CD14-positive monocyte (primary cell): Measurements from ENCODE around the gene PSD. TPM values are rescaled to one million over a fixed set of nuclear protein-coding genes. Genes with fewer than 3 reads are reported as not detected.

Experiments used
- DNase-seq, 3 donors: peaks; one replicate each; pipeline ENCODE4 v3.0.0-alpha.2; 2011 to 2022
- H2AFZ ChIP-seq: 2 replicates; pipeline ENCODE4 v1.6.0; 2012; ENCODE audit warnings: mild to moderate bottlenecking, low read depth, low read length, inconsistent platforms; ENCODE audit not compliant: insufficient read depth, poor library complexity, severe bottlenecking
- H3K27ac ChIP-seq, 2 donors: 1 replicate in 1 of 2; 2 replicates in 1 of 2; pipeline ENCODE4 v1.5.1; 2012 to 2013; ENCODE audit warnings: low read length in 2 of 2, control low read depth in 1 of 2, inconsistent platforms in 1 of 2, low read depth in 1 of 2, mild to moderate bottlenecking in 1 of 2
- H3K27me3 ChIP-seq, 2 donors: one replicate each; pipeline versions ENCODE4 v1.6.0 to v1.6.1; 2011 to 2013; ENCODE audit warnings: low read length in 2 of 2; ENCODE audit not compliant: control insufficient read depth in 2 of 2, insufficient read depth in 2 of 2
- H3K36me3 ChIP-seq, 2 donors: replicated peaks in 1 of 2; 1 replicate in 1 of 2; 2 replicates in 1 of 2; pipeline versions ENCODE4 v1.5.1 to v1.6.1; 2012 to 2013; ENCODE audit warnings: low read length in 2 of 2, control low read depth in 1 of 2, inconsistent platforms in 1 of 2, mild to moderate bottlenecking in 1 of 2; ENCODE audit not compliant: insufficient read depth in 2 of 2, control insufficient read depth in 1 of 2
- H3K4me1 ChIP-seq, 2 donors: 1 replicate in 1 of 2; 2 replicates in 1 of 2; pipeline versions ENCODE4 v1.5.1 to v1.6.1; 2012 to 2013; ENCODE audit warnings: low read length in 2 of 2, control low read depth in 1 of 2, inconsistent platforms in 1 of 2, mild to moderate bottlenecking in 1 of 2, moderate library complexity in 1 of 2; ENCODE audit not compliant: insufficient read depth in 2 of 2, control insufficient read depth in 1 of 2
- H3K4me2 ChIP-seq: replicated peaks from 2 replicates; pipeline ENCODE3; 2012; ENCODE audit warnings: low read length, moderate library complexity, mild to moderate bottlenecking; ENCODE audit not compliant: poor library complexity, severe bottlenecking; ENCODE audit errors: extremely low read depth
- H3K4me3 ChIP-seq, 3 experiments: fragments of 200-600 bp in 1 of 3; sonication (generic) in 1 of 3; replicated peaks in 1 of 3; 1 replicate in 2 of 3; 2 replicates in 1 of 3; pipeline ENCODE4 v1.5.1; 2011 to 2013; ENCODE audit warnings: low read length in 3 of 3, mild to moderate bottlenecking in 3 of 3, control low read depth in 2 of 3, low read depth in 2 of 3, inconsistent platforms in 1 of 3, moderate library complexity in 1 of 3
- H3K79me2 ChIP-seq: 2 replicates; pipeline ENCODE4 v1.6.0; 2012; ENCODE audit warnings: mild to moderate bottlenecking, control low read depth, inconsistent platforms, low read length, moderate library complexity; ENCODE audit not compliant: insufficient read depth
- H3K9ac ChIP-seq: 2 replicates; pipeline ENCODE4 v1.6.0; 2017; ENCODE audit warnings: low read length, mild to moderate bottlenecking; ENCODE audit not compliant: insufficient read depth, poor library complexity, severe bottlenecking
- H3K9me3 ChIP-seq, 2 donors: replicated peaks in 1 of 2; 1 replicate in 1 of 2; 2 replicates in 1 of 2; pipeline versions ENCODE4 v1.5.1 to v1.6.1; 2012 to 2013; ENCODE audit warnings: low read length in 2 of 2, control low read depth in 1 of 2; ENCODE audit not compliant: control insufficient read depth in 1 of 2, insufficient read depth in 1 of 2
- H4K20me1 ChIP-seq: 2 replicates; pipeline ENCODE4 v1.6.0; 2012; ENCODE audit warnings: mild to moderate bottlenecking, low read length, control low read depth, moderate library complexity; ENCODE audit not compliant: insufficient read depth
- H3K27ac Mint-ChIP-seq, 7 donors: one replicate each; pipeline ENCODE4 v1.8.0; 2020; ENCODE audit warnings: mild to moderate bottlenecking in 7 of 7, mixed read lengths in 7 of 7, moderate library complexity in 6 of 7, inconsistent platforms in 2 of 7
- H3K27me3 Mint-ChIP-seq, 3 donors: one replicate each; pipeline ENCODE4 v1.8.0; 2021 to 2022; ENCODE audit warnings: low read depth in 3 of 3, mild to moderate bottlenecking in 3 of 3, mixed read lengths in 3 of 3, moderate library complexity in 3 of 3, inconsistent platforms in 1 of 3
- H3K36me3 Mint-ChIP-seq, 2 donors: one replicate each; pipeline ENCODE4 v1.8.0; 2020; ENCODE audit warnings: mixed read lengths in 2 of 2, inconsistent platforms in 1 of 2, mild to moderate bottlenecking in 1 of 2
- H3K4me1 Mint-ChIP-seq: one replicate; pipeline ENCODE4 v1.8.0; 2020; ENCODE audit warnings: mild to moderate bottlenecking, mixed read lengths
- H3K4me3 Mint-ChIP-seq, 2 donors: one replicate each; pipeline ENCODE4 v1.8.0; 2020; ENCODE audit warnings: mild to moderate bottlenecking in 2 of 2, mixed read lengths in 2 of 2, moderate library complexity in 1 of 2
- H3K9me3 Mint-ChIP-seq, 7 donors: one replicate each; pipeline ENCODE4 v1.8.0; 2020 to 2022; ENCODE audit warnings: mixed read lengths in 7 of 7, mild to moderate bottlenecking in 6 of 7, moderate library complexity in 6 of 7, inconsistent platforms in 2 of 7
- CTCF ChIP-seq: fragments of 200-600 bp; IDR thresholded peaks from one replicate; pipeline ENCODE4 v1.8.0; 2022; ENCODE audit warnings: antibody characterized with exemption, mild to moderate bottlenecking
- WGBS: methylation state at CpG from one replicate; pipeline ENCODE4 v1.1.5; 2013; ENCODE audit warnings: missing lambda C conversion rate; ENCODE audit not compliant: insufficient coverage; 5-methylcytosine and 5-hydroxymethylcytosine counted together
- intact Hi-C, 2 donors: fragments of 100-400 bp; cut with micrococcal nuclease; formaldehyde crosslinking; loops; one replicate each; pipeline versions ENCODE4 v1.15.0 to v1.15.1; 2023
- polyA plus RNA-seq, 3 donors: library from polyadenylated mRNA; depleted of rRNA in 1 of 3; unstranded in 2 of 3; stranded (reverse) in 1 of 3; fragments of 300-500 nt in 2 of 3; fragments of >200 nt in 1 of 3; fragmentation: Illumina TruSeq in 2 of 3; gene quantifications; 1 replicate in 2 of 3; 2 replicates in 1 of 3; pipeline ENCODE4 v1.2.3, GENCODE V29; 2012 to 2021

Gene PSD
- polyA plus RNA-seq, 3 donors: 0.27 to 1.5 (median 1.1) TPM

GRCh38 chr10:102404361-102405107 is 14.1 kb downstream of the PSD start:
- intact Hi-C loops: no loop called here
- H3K36me3 Mint-ChIP-seq: peaks cover 35% of the 10 kb centered on the region in 2 donors
- H3K4me2 ChIP-seq: no peak overlapping the region
- no peaks in the 10 kb centered on the region for H3K79me2 ChIP-seq
- H3K4me1 Mint-ChIP-seq: peaks cover 13% of the 10 kb centered on the region
- 95% methylated on average over 15 of the region's 17 CpGs for WGBS
- no peak overlapping the region for H3K27ac ChIP-seq
- DNase-seq: peak in 1 of 3 donors; percentile 8
- H2AFZ ChIP-seq: no peak overlapping the region
- peaks cover 5 to 16% of the 10 kb centered on the region in 2 donors for H3K4me1 ChIP-seq
- TF ChIP-seq CTCF: peak; percentile 5
- H3K27ac Mint-ChIP-seq: peak overlapping the region in 1 of 7 donors; percentile 55
- no peak overlapping the region for H3K4me3 ChIP-seq
- H3K9ac ChIP-seq: no peak overlapping the region
- H3K36me3 ChIP-seq: peaks cover 28 to 30% of the 10 kb centered on the region in 2 donors
- peaks cover 0 to 17% of the 10 kb centered on the region in 2 donors for H3K9me3 ChIP-seq
- H3K27me3 ChIP-seq: peaks cover 20% of the 10 kb centered on the region in 2 donors
- H3K27me3 Mint-ChIP-seq: peaks cover 26 to 38% (median 34%) of the 10 kb centered on the region in 3 donors
- peaks cover 0 to 9% (median under 1%) of the 10 kb centered on the region in 7 donors for H3K9me3 Mint-ChIP-seq
- H4K20me1 ChIP-seq: peaks cover 53% of the 10 kb centered on the region
- no peak overlapping the region for H3K4me3 Mint-ChIP-seq

- no peak overlapping the region for H3K4me3 Mint-ChIP-seq
- no peak overlapping the region for H3K4me2 ChIP-seq
- intact Hi-C loops: no loop called here
- H3K27me3 ChIP-seq: peaks cover 9 to 10% of the 10 kb centered on the region in 2 donors
- peaks cover 33 to 36% of the 10 kb centered on the region in 2 donors for H3K36me3 ChIP-seq
- H3K4me1 Mint-ChIP-seq: peaks cover 16% of the 10 kb centered on the region
- peaks cover 0 to 6% of the 10 kb centered on the region in 2 donors for H3K9me3 ChIP-seq
- H3K9me3 Mint-ChIP-seq: peaks cover 0 to 4% (median 0%) of the 10 kb centered on the region in 7 donors
- no peak overlapping the region for H3K4me3 ChIP-seq
- no peak overlapping the region for H3K27ac ChIP-seq
- WGBS: 97% methylated on average over 5 of the region's 13 CpGs
- H3K79me2 ChIP-seq: no peaks in the 10 kb centered on the region
- no peak for DNase-seq
- peaks cover 63% of the 10 kb centered on the region for H4K20me1 ChIP-seq
- H3K36me3 Mint-ChIP-seq: peaks cover 36 to 40% of the 10 kb centered on the region in 2 donors
- peaks cover 18 to 26% (median 24%) of the 10 kb centered on the region in 3 donors for H3K27me3 Mint-ChIP-seq
- H3K4me1 ChIP-seq: peaks cover 14 to 20% of the 10 kb centered on the region in 2 donors
- no peak overlapping the region for H3K27ac Mint-ChIP-seq
- no peak overlapping the region for H3K9ac ChIP-seq
- no peak for TF ChIP-seq CTCF
- no peak overlapping the region for H2AFZ ChIP-seq
Measured at GRCh38 chr10:102403115-102403514, 15.5 kb downstream of the PSD start.
